GM12892 (cell line): ENCODE results near the gene TMEM130.

ENCODE experiments used
- DNase-seq: peaks from one replicate; pipeline ENCODE4 v3.0.0; 2011; ENCODE audit not compliant: insufficient read length
- FAIRE-seq: peaks from 2 replicates; lab custom pipeline; 2011; peaks lifted over from hg19 to GRCh38; lab: Jason Lieb, UNC
- POLR2A ChIP-seq: IDR thresholded peaks from 2 replicates; pipeline ENCODE4 v1.6.1; 2011; ENCODE audit warnings: low read depth, low read length, control low read depth
- POLR2AphosphoS5 ChIP-seq: IDR thresholded peaks from 2 replicates; pipeline ENCODE4 v1.6.1; 2011; ENCODE audit warnings: low read depth, low read length, control low read depth
- TAF1 ChIP-seq: IDR thresholded peaks from 2 replicates; pipeline ENCODE4 v1.6.1; 2011; ENCODE audit warnings: low read depth, mild to moderate bottlenecking, control low read depth, low read length, borderline replicate concordance

Gene TMEM130

DNA sequence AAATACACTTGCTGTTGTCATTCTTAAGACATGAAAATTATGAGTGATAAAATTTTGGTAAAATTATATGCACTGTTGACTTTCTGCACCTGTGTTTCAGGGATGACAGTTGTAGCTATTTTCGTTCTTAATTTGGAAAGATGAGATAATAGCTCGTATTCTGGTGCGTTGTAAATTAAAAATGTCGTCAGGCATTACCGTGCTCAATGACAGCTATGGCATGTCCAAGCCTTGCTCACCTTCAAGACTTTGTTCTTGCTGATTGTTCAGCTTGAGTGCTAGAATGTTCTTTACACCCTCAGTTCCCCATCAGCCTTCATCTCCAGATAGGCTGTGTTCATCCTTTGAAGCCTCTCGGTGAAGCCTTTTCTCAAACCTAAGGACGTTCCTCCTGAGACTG lies 30.0 kb upstream of the TMEM130 start:
- no peak for FAIRE-seq
- no peak for TF ChIP-seq TAF1
- no peak for DNase-seq

- FAIRE-seq (no peak), DNase-seq (no peak)
- TF ChIP-seq TAF1 (no peak), POLR2AphosphoS5 (no peak), POLR2A (no peak)
Measured at GRCh38 chr7:98892609-98893008, 22.8 kb upstream of the TMEM130 start.

- no peak for DNase-seq
- TF ChIP-seq POLR2AphosphoS5 (no peak), POLR2A (no peak), TAF1 (no peak)
- no peak for FAIRE-seq
Measured at GRCh38 chr7:98887038-98887437, 17.2 kb upstream of the TMEM130 start.

DNA sequence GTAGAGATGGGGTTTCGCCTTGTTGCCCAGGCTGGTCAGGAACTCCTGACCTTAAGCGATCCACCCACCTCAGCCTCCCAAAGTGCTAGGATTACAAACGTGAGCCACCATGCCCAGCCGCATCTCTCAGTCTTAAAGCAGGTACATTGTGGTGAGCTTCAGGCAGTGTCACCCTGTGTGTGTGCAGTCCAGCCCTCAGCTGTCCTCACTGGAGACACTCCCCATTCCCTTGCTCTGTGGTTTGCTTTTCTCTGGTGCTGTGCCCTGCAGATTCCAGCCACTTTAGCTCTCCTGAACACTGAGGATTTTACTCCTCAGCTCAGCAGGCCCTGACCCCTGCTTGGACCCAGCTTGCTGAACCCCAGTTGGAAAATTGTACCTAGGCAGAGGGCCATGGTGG lies 14.6 kb upstream of the TMEM130 start:
- FAIRE-seq: no peak
- DNase-seq: no peak
- TF ChIP-seq POLR2A: no peak

DNA sequence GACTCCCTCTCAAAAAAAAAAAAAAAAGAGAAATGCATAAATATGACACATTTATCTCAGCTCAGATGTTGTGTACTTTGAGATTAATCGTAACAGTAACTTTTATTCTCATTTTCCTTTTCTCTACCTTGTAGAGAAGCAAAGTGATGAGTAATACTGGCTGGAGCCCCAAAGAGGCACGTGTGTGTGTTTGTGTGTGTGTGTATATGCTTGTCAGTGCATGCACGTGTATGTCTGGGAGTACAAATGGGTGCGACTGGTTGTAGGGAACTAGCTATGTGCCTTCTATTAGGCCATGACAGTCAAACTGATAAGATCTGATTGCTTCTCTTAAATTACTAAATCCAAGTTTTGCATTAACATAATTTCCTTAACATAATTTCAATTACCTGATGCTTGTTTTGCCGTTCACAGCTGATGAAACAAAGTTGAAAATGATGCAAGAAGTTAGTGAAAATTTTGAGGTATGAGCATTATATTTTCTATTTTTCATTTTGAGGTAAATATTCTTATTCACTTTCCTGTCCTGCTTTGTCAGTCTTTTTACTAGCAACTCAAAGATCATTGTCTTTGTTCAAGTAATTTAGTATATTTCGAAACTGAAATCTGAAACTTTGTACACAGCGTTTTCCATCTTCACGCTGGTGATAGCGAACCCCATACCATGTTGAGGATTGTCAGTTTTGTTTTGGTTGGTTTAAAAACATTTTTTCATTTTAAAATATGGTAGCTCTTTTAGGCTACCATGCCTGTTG lies 11.9 kb upstream of the TMEM130 start:
- TF ChIP-seq POLR2A (no peak), TAF1 (no peak), POLR2AphosphoS5 (no peak)
- no peak for FAIRE-seq
- no peak for DNase-seq

DNA sequence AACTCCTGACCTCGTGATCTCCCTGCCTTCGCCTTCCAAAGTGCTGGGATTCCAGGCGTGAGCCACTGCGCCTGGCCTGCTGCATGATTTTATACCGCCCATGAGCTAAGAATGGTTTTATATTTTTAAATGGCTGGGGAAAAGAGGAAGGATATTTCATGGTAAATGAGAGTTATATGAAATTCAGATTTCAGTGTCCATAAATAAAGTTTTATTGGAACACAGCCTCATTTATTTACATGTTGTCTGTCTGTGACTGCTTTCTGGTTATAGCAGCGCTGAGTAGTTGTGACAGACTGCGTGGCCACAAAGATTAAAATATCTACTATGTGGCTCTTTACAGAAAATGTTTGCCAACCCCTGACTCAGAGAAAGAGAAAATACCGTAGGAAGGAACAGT lies 10.7 kb upstream of the TMEM130 start:
- FAIRE-seq: no peak
- TF ChIP-seq TAF1 (no peak), POLR2A (no peak), POLR2AphosphoS5 (no peak)
- DNase-seq: no peak

GRCh38 chr7:98879979-98880315 lies 10.1 kb upstream of the TMEM130 start:
- DNase-seq (no peak), FAIRE-seq (no peak)
- TF ChIP-seq POLR2AphosphoS5 (no peak), POLR2A (no peak), TAF1 (no peak)

DNA sequence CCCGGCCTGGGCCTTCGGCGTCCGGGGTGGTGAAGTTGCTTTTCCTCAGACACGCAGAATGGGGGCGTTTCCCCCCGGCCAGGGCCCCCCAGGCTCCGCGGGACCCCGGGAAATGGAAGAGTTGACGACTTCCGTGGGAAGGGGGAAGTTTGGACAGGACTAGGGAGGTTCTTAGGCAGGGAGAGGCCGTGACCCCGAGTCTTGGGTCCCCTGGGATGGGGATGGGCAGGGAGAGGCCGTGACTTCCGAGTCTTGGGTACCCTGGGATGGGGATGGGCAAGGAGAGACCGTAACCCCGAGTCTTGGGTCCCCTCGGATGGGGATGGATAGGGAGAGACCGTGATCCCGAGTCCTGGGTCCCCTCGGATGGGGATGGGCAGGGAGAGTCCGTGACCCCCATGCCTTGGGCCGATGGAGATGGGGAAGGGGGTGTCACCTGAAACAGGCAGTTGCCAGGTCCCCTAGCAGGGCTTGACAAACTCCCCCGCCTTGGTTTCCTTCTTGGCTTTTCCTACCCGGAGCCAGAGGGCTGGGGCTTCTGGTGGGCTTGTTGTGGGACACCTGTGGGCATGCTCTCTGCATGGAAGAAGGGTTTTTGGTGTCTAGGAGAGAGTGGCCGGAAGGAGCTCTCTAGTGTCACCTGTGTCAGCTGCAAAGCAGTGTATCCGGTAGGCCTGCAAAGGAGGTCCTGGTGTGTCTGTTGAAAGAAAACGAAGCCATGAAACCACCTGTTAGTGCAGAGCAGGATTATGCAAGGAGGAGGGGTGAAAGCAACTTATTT lies 9.6 kb upstream of the TMEM130 start:
- DNase-seq (no peak), FAIRE-seq (peak; percentile 92)
- TF ChIP-seq TAF1 (no peak; the same call in 1 of the 2 replicates), POLR2A (peak; percentile 24; the same call in 1 of the 2 replicates), POLR2AphosphoS5 (no peak)

DNA sequence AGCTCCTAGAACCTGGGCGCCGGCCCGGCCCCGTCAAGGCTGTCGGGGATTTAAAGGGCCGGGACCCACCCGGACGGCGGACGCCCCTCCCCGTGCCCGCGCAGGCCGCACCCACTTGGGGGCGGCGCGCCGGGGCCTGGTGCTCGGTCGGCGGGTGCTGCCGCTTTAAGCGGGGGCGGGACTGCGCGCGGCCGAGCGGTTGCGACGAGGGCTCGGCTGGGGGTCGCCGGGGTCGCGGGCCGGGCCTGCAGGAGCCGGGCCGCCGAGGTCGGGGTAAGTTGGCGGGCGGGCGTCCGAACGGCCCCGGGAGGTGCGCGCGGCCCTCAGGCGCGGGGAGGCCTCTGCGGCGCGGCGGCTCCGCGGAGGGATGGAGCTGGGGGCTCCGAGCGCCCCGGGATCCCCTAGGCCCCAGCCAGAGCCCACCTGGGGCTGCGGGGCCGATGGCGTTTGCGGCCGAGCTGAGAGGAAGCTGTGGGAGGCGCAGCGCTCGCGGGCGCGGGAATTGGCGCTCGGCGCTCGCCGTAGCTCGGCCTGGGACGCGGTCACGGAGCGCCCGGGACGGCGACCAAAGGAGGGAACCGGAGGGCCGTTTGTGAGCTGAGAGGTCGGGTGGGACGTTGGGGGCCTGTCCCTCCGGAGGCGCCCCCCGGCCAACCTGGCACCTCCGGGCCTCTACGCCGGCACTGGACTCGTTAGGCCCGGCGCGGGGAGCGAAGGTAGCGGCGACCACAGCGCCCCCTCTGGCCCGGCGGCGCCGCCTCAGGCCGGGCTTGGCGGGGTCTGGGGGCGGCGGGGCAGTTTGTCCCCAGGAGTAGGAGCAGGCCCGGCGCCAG lies 8.8 kb upstream of the TMEM130 start, which contains the start of gene TRRAP:
Gene TRRAP (plus strand): TSS at position 168 of the 833 bp plus-strand sequence. CDS start 2,619 bp downstream, outside the sequence.
- FAIRE-seq: peak; percentile 92
- TF ChIP-seq POLR2AphosphoS5 (no peak), TAF1 (no peak), POLR2A (peak; percentile 72; the same call in 1 of the 2 replicates)

GRCh38 chr7:98877692-98878364 lies 8.0 kb upstream of the TMEM130 start:
- TF ChIP-seq POLR2A: no peak
- no peak for TF ChIP-seq TAF1
- TF ChIP-seq POLR2AphosphoS5: no peak
- DNase-seq: no peak
- FAIRE-seq: no peak

More for the DNA sequence above, 8.8 kb upstream of the TMEM130 start, which contains the start of gene TRRAP:
- DNase-seq: peak; percentile 76

DNA sequence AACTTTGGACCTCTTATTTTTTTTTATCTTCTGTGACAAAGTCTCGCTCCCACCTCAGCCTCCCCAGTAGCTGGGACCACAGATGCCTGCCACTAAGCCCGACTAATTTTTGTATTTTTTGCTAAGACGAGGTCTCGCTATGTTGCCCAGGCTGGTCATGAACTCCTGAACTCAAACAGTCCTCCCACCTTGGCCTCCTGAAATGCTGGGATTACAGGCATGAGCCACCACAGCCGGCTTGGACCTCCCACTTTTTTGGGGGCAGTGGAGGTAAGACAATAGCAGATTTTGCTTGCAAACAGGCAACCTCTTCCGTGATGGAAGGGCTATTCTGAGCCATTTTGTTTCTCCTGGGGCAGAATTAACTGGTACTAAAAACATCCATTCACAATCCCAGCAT lies 7.3 kb upstream of the TMEM130 start:
- FAIRE-seq (no peak), DNase-seq (no peak)
- TF ChIP-seq TAF1: no peak
- TF ChIP-seq POLR2AphosphoS5: no peak
- TF ChIP-seq POLR2A: no peak
